GM04504 (cell line): Measurements from ENCODE around the gene SFMBT2.
"Not testable (repeated sequence)": the region's sequence is repeated elsewhere in the genome, so short reads cannot be mapped to it uniquely, and the experiment has no call there.

ENCODE experiments used
- DNase-seq: peaks from one replicate; pipeline ENCODE4 v3.0.0-alpha.2; 2012; ENCODE audit warnings: low read depth

SFMBT2 gene

GRCh38 chr10:7182327-7182726, 228.5 kb downstream of the SFMBT2 start:
- not testable (repeated sequence) for DNase-seq

DNA sequence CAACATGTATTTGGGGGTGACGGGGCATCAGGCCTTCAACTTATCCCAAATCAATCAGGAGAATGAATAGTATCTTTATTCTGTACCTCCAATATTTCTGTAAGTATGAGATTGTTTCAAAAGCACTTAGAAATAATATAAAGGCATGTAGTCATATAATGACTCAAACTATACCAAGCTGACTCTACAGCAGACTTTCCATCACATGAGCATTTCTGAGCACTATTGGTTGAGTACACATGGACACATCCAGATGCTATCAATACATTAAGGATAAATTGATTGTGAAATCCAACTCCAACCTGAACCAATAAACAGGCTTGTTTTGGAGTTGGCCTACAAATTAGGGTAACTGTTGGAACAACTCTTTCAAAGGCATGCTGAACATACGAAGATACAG, 229.4 kb downstream of the SFMBT2 start:
- DNase-seq, result no peak

- no peak for DNase-seq
Measured at GRCh38 chr10:7179536-7179935, 231.3 kb downstream of the SFMBT2 start.

DNA sequence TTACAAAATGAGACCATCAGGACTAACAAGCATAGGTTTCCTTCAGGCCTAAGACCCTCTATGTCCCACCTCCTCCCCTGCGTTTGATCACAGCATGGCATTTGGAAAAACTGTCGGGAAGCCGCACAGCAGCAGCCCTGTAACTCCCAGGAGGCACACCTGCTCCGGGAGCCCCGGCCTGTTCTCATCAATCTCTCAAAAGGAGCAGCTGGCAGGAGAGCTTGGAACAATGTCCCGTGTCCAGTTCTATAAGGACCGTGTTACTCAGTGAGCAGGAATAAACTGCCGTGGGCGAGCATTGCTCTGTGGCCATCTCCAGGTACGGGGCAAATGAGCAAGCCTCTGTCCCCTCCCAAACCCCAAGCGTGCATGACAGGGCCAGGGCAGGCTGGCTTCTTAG, 236.9 kb downstream of the SFMBT2 start:
- no peak for DNase-seq

DNA sequence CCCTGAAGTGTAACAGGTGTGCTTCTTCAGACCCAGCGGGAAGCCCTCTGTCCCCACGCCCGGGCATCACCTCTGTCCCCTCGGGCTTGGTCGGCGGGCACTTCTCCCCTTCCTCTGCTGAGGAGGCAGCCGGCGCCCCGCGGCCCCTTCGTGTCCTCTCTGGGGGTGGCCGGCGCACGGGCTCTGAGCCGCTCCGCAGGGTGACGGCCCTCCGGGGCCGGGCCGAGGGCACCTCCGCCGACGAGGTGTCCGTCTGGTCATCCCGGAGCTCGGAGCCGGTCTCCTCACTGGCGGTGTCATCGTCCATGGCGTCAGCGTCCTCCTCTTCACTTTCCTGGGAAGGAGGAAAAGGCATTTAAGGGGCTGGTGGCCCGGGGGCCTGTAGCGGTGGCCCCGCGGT, 239.0 kb downstream of the SFMBT2 start:
- no peak for DNase-seq

- no peak for DNase-seq
Measured at GRCh38 chr10:7170626-7171322, 240.1 kb downstream of the SFMBT2 start.

- DNase-seq, result no peak
Measured at GRCh38 chr10:7168414-7168813, 242.4 kb downstream of the SFMBT2 start.

- no peak for DNase-seq
Measured at GRCh38 chr10:7165500-7166177, 245.2 kb downstream of the SFMBT2 start.

GRCh38 chr10:7164955-7165354, 245.9 kb downstream of the SFMBT2 start:
- DNase-seq, result no peak

DNA sequence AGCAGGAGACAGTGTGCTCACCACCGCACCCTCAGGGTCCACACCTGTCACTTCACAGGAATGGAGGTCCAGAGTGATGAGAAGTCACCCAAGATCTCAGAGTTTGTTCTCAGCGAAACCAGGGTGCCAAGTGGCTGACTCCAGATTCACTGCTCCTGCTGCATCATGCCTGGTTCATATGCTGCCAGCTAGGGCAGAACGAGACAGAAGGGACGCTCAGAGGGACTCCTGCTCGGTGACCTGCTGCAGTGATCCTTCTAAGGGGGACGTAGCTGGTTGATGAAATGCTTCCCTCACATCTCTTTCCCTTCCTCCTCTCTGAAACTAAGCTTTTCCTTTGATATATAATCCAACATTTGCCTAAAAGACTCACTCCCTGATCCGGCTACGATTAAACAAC, 248.5 kb downstream of the SFMBT2 start:
- DNase-seq, result no peak

GRCh38 chr10:7161484-7162250, 249.2 kb downstream of the SFMBT2 start:
- no peak for DNase-seq

- no peak for DNase-seq
Measured at GRCh38 chr10:7159928-7160327, 250.9 kb downstream of the SFMBT2 start.

- DNase-seq, result no peak
Measured at GRCh38 chr10:7159517-7159916, 251.3 kb downstream of the SFMBT2 start.

GRCh38 chr10:7157091-7157490, 253.7 kb downstream of the SFMBT2 start:
- no peak for DNase-seq

- DNase-seq, result no peak
Measured at GRCh38 chr10:7153750-7154149, 257.1 kb downstream of the SFMBT2 start.

DNA sequence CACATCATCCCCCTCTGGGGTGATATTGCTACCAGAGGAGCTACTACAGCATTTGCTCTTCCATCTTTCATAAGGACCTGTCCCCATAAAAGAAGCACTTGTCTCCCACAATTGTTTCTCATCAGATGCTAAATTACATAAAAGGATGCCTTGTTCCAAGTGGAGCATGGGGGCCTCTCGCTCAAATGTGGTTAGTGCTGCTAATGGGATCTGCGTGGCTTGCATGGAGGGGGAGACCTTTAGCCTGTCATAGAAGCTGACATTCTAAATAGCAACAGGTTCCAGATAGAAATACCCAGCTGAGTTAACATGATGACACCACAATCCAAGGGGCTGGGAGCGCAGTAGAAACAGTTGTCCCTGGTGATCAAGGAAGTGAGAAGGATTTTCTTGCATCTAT, 257.9 kb downstream of the SFMBT2 start:
- no peak for DNase-seq

GRCh38 chr10:7152341-7152740, 258.5 kb downstream of the SFMBT2 start:
- DNase-seq, result no peak

- DNase-seq, result no peak
Measured at GRCh38 chr10:7151538-7151937, 259.3 kb downstream of the SFMBT2 start.

DNA sequence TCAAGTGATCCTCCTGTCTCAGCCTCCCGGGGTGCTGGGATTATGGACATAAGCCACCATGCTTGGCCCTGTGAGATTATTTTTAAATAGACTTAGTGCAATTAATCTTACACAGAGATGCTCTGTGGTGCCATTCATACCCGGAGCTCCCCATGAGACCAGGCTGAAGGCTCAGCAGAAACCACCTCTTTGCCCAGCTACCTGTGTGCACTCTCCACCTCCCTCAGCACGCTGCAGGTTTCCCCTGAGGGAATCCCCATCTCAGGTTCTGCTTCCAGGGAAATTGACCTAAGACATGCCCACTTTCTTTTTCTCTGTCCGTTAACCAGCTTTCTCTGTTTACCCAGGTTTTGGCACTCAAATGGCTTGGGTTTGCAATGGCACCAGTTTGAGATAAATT, 260.5 kb downstream of the SFMBT2 start:
- DNase-seq, result no peak

DNA sequence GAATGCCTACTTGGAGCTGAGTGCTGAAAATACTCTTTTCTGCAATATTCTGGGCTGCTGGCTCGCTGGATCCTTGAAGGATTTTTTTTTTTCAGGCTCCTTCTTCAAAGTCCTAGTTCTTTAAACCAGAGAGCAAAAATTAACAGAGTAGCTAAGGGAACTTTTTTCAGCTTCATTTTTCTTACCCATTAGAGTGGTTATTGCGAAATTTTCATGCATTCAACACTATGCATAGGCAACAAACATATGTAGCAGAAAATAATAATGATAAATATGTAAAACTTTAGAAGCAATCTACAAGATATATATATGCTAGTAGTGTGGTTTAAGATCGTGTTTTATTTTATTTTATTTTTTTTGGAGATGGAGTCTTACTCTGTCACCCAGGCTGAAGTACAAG, 264.6 kb downstream of the SFMBT2 start:
- no peak for DNase-seq

DNA sequence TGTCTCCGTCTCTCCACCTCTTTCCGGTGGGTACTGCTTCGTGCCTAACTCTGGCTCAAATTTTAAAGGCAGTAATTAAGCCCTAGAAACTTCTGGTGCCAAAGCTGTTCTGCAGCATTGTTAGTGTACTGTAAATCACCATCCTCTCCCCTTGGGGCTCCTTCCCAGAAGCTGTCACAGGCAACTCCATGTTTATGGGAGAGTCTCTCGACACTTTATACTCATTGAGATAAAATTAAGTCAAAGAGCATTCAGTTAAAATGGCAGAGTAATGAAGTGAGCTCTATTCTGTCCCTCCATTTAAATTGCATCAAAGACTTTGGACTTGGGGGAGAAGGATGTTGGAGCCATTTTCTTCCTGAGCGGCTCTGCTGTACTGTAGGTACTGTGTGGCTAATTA, 274.8 kb downstream of the SFMBT2 start:
- no peak for DNase-seq

- DNase-seq, result no peak
Measured at GRCh38 chr10:7135188-7135587, 275.6 kb downstream of the SFMBT2 start.

DNA sequence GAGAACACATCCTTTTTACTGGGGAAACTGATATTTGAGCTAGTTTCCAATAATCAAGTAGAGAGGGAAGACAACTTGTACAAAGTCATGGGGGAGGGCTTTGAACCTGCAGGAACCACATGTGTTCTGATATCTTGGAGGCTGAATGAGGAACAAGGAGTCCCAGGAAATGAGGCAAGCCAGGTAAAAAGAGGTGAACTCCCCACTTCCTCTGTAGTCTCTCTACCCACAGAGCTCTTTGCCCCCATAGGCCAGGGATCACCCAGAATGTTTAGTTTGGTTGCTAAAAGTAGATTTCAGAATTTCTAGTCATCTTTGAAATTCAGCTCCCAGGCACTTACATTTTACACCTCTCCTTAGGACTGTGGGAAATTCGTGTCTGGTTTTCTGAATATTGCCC, 276.4 kb downstream of the SFMBT2 start:
- DNase-seq, result no peak
